Motor neuron (in vitro differentiated cells): ENCODE measurements around the gene IRAK4. TPM values are rescaled to one million over a fixed set of nuclear protein-coding genes. Genes with fewer than 3 reads are reported as not detected.
"Not testable (repeated sequence)": the region's sequence is repeated elsewhere in the genome, so short reads cannot be mapped to it uniquely, and the experiment has no call there.

Source experiments
- ATAC-seq, 8 experiments: fragments of 200-7000 bp; cut with Tn5 transposase; replicated peaks in 6 of 8; 2 replicates each; pipeline ENCODE4 v1.8.0; 2021; ENCODE audit warnings: mild to moderate bottlenecking in 8 of 8, moderate library complexity in 8 of 8
- H3K27ac ChIP-seq, 2 donors: fragments of 250-450 bp; sonication (Bioruptor Pico); 2 replicates each; pipeline ENCODE4 v1.9.0; 2021; ENCODE audit warnings: antibody characterized with exemption in 2 of 2, mild to moderate bottlenecking in 2 of 2, moderate library complexity in 1 of 2
- H3K4me1 ChIP-seq, 2 donors: fragments of 250-450 bp; sonication (Bioruptor Pico); replicated peaks in 1 of 2; 2 replicates each; pipeline ENCODE4 v1.6.1; 2021; ENCODE audit warnings: antibody characterized with exemption in 2 of 2, mild to moderate bottlenecking in 2 of 2, moderate library complexity in 1 of 2
- H3K4me3 ChIP-seq, 5 donors: fragments of 250-450 bp; sonication (Bioruptor Pico); 2 replicates each; pipeline ENCODE4 v1.9.0; 2021; ENCODE audit warnings: antibody characterized with exemption in 5 of 5, mild to moderate bottlenecking in 5 of 5, moderate library complexity in 4 of 5
- WGBS, 10 experiments: fragments of 450-650 bp; shearing (Covaris generic); methylation state at CpG; one replicate each; pipeline ENCODE4 v1.0.0; 2022; 5-methylcytosine and 5-hydroxymethylcytosine counted together
- in situ Hi-C, 9 experiments: fragments of 400-800 bp; cut with MboI; loops; one replicate each; pipeline ENCODE4 v1.15.0; 2021; ENCODE audit warnings: low sequenced_read_pairs in 9 of 9, low pct_unique_long_range_greater_than_20kb in 2 of 9; ENCODE audit not compliant: unreplicated experiment in 9 of 9
- total RNA-seq, 8 experiments: library from RNA; unstranded; fragments of 300-600 nt; gene quantifications; 2 replicates each; pipeline versions ENCODE4 v1.2.3 to v1.2.4, GENCODE V29; 2022

The IRAK4 gene
- total RNA-seq, 8 experiments from 2014 or later = 4.2 to 18.4 (median 7.8) TPM

- H3K4me3 ChIP-seq = no peak overlapping the region
- in situ Hi-C loops = no loop called here
- H3K4me1 ChIP-seq = peaks cover 0 to 7% of the 10 kb centered on the region in 2 donors
- H3K27ac ChIP-seq = no peak overlapping the region
- 60 to 100% (median 90%) methylated on average over 1 to 5 of the region's 5 CpGs; no CpG with 5 or more reads in 1 of the 10 experiments for WGBS, 10 experiments
- no peak for ATAC-seq
Measured at GRCh38 chr12:43749016-43749415, 9.7 kb upstream of the IRAK4 start.

DNA sequence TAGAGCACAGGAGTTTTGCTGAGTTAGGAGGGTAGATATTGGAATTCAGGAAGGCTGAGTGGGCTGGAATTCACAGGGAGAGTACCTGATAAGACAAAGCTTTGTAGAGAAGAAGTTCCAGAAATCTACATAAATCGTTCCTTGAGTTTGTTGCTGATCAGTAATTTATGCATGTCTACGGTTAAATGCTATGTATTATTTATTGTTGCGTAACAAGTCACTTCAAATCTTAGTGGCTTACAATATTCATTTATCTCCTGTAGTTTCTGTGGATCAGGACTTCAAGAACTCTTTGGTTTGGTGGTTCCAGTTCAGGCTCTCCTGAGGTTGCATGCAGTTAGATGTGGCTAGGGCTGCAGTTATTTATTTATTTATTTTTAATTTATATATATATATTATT is 7.9 kb upstream of the IRAK4 start:
- H3K27ac ChIP-seq = no peak overlapping the region
- H3K4me3 ChIP-seq = no peak overlapping the region
- peaks cover 0 to 7% of the 10 kb centered on the region in 2 donors for H3K4me1 ChIP-seq
- ATAC-seq = no peak
- in situ Hi-C loops = no loop called here
- 80 to 100% (median 95%) methylated on average over 1 to 3 of the region's 3 CpGs; no CpG with 5 or more reads in 2 of the 10 experiments for WGBS, 10 experiments

- no CpG with 5 or more reads among the region's 6 CpGs for WGBS, 10 experiments
- in situ Hi-C loops, H3K27ac ChIP-seq, ATAC-seq, H3K4me1 ChIP-seq, H3K4me3 ChIP-seq: not testable (repeated sequence)
Measured at GRCh38 chr12:43751360-43751759, 7.4 kb upstream of the IRAK4 start.

- Histone ChIP-seq H3K27ac (no peak overlapping the region), H3K4me1 (peaks cover 3 to 14% of the 10 kb centered on the region in 2 donors), H3K4me3 (no peak overlapping the region)
- ATAC-seq = no peak
- 61 to 100% (median 93%) methylated on average over 1 to 3 of the region's 3 CpGs for WGBS, 10 experiments
- in situ Hi-C loops = no loop called here
Measured at GRCh38 chr12:43754015-43754414, 4.7 kb upstream of the IRAK4 start.

- Histone ChIP-seq H3K27ac (peak overlapping the region in 1 of 2 donors; percentile 1), H3K4me1 (peaks cover 7 to 17% of the 10 kb centered on the region in 2 donors), H3K4me3 (peak overlapping the region; percentile 49 to 64 (median 60))
- ATAC-seq = peak; percentile 28 to 50 (median 42)
- in situ Hi-C loops = no loop called here
- 0 to 30% (median 6%) methylated on average over 2 to 6 of the region's 18 CpGs; no CpG with 5 or more reads in 2 of the 10 experiments for WGBS, 10 experiments
Measured at GRCh38 chr12:43758247-43758727, 464 bp upstream of the IRAK4 start.

DNA sequence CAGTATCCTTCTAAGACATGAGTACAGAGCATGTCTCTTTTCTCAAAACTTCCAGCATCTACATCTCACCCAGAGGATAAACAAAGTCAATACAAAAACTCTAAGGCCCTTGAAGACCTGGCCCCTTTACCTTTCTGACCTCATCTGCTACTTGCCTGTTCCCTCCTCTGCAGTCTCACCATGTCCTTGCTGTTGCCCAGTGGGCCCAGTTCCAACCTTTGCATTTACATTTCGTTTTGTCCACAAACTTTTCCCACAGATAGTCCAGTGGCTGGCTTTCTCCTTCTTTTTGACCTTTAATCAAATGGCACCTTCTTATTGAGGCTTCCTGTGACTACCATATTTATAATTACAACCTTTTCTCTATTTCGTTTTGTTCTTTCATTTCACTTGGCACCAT is 1.6 kb downstream of the IRAK4 start:
- H3K27ac ChIP-seq = no peak overlapping the region
- in situ Hi-C loops = no loop called here
- peaks cover 7 to 13% of the 10 kb centered on the region in 2 donors for H3K4me1 ChIP-seq
- WGBS, 10 experiments = 71 to 97% (median 79%) methylated on average over 2 of the region's 2 CpGs; no CpG with 5 or more reads in 1 of the 10 experiments
- H3K4me3 ChIP-seq = peak overlapping the region in 1 of 5 donors; percentile 63
- no peak for ATAC-seq

DNA sequence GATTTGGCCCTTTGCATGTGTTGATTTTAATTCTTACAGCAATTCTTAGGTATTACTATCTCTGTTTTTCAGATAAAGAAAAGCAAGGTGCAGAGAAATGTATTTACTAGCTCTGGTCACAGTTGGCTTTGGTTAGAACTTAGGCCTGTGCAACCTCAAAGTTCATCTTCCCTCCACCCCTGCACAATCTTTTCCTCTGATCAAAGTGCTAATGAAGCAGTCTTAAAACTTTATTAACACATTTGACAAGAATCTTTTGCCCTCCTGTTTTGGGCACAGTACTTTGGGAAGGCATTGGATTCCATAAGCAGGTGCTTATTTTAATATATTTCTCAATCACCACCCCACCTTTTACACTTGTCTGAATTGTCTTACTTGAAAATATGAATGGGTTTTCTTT is 2.7 kb downstream of the IRAK4 start:
- no peak for ATAC-seq
- in situ Hi-C loops = no loop called here

GRCh38 chr12:43762596-43762995 is 3.8 kb downstream of the IRAK4 start:
- no peak for ATAC-seq
- H3K4me1 ChIP-seq = peaks cover 15 to 17% of the 10 kb centered on the region in 2 donors
- no peak overlapping the region for H3K27ac ChIP-seq
- in situ Hi-C loops = no loop called here
- no peak overlapping the region for H3K4me3 ChIP-seq

More for the DNA sequence above, 2.7 kb downstream of the IRAK4 start:
- no peak overlapping the region for H3K4me3 ChIP-seq
- H3K4me1 ChIP-seq = peaks cover 10 to 16% of the 10 kb centered on the region in 2 donors
- no peak overlapping the region for H3K27ac ChIP-seq

GRCh38 chr12:43763769-43764168 is 5.0 kb downstream of the IRAK4 start:
- H3K27ac ChIP-seq = no peak overlapping the region
- no peak for ATAC-seq
- in situ Hi-C loops = no loop called here

DNA sequence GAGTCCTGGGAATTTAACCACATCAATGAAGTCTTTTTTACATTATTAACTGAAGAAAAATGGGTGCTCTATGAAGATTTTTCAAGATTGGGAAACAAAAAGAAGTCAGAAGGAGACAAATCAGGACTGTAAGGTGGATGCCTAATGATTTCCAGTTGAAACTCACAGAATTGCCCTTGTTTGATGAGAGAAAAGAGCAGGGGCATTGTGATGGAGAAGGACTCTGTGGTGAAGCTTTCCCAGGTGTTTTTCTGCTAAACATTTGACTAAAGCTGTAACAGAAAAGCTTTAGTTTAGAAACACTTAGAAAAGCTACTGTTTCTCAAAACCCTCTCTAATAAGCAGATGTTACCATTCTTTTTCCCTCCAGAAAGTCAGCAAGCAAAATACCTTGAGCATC is 5.8 kb downstream of the IRAK4 start:
- Histone ChIP-seq H3K4me1 (peaks cover 11 to 14% of the 10 kb centered on the region in 2 donors), H3K27ac (no peak overlapping the region), H3K4me3 (no peak overlapping the region)
- in situ Hi-C loops = no loop called here
- ATAC-seq = no peak

More at GRCh38 chr12:43763769-43764168, 5.0 kb downstream of the IRAK4 start:
- no peak overlapping the region for H3K4me3 ChIP-seq
- H3K4me1 ChIP-seq = peaks cover 11 to 14% of the 10 kb centered on the region in 2 donors

DNA sequence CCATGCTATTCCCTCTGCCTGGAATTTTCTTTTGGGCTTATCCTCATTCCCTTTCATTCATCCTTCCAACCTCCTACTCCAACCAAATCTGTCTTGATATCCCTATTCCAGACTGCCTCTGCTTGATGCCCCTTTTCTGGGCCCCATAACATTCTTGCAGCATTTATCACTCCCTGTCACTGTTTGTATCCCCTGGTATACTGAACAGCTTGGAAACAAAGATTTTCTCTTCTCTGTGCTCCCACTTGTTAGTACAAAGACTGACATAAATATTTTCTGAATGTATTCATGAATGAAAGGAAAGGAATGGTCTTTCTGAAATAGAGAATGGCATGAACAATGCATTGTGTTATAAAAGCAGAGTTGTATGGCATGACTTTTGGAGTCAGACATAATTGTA is 7.5 kb downstream of the IRAK4 start:
- Histone ChIP-seq H3K4me3 (no peak overlapping the region), H3K27ac (no peak overlapping the region), H3K4me1 (peaks cover 8% of the 10 kb centered on the region in 2 donors)
- in situ Hi-C loops = no loop called here
- ATAC-seq = peak in 6 of 8 experiments; percentile 28 to 92 (median 80)

GRCh38 chr12:43776498-43776897 is 17.7 kb downstream of the IRAK4 start:
- no peaks in the 10 kb centered on the region for H3K4me1 ChIP-seq
- H3K27ac ChIP-seq = no peak overlapping the region
- peak in 4 of 8 experiments; percentile 34 to 90 (median 46) for ATAC-seq
- 9 to 74% (median 61%) methylated on average over 1 to 3 of the region's 3 CpGs; no CpG with 5 or more reads in 2 of the 10 experiments for WGBS, 10 experiments
- no peak overlapping the region for H3K4me3 ChIP-seq
- in situ Hi-C loops = loop anchor here in 1 of 9 experiments (25.0 kb wide), 1 partner anchor 111 kb away; no protein-coding TSS in a partner anchor

GRCh38 chr12:43786899-43787693 is 28.3 kb downstream of the IRAK4 start:
- H3K4me1 ChIP-seq = no peaks in the 10 kb centered on the region

GRCh38 chr12:43789941-43790340 is 31.2 kb downstream of the IRAK4 start:
- no peak overlapping the region for H3K4me3 ChIP-seq
- no peak overlapping the region for H3K27ac ChIP-seq
- peak in 5 of 8 experiments; percentile 94 to 99 (median 96) for ATAC-seq
- H3K4me1 ChIP-seq = no peaks in the 10 kb centered on the region
- in situ Hi-C loops = loop anchor here in 1 of 9 experiments (25.0 kb wide), 1 partner anchor 97 kb away; no protein-coding TSS in a partner anchor

More at GRCh38 chr12:43786899-43787693, 28.3 kb downstream of the IRAK4 start:
- no peak for ATAC-seq
- Histone ChIP-seq H3K4me3 (no peak overlapping the region), H3K27ac (no peak overlapping the region)
- in situ Hi-C loops = loop anchor here in 1 of 9 experiments (25.0 kb wide), 1 partner anchor 100 kb away; no protein-coding TSS in a partner anchor
